GM23248 (cell line): ENCODE results near the gene PPP1R9B.

Source experiments
- EZH2 ChIP-seq: fragments of 200-600 bp; sonication (generic); IDR thresholded peaks from 2 replicates; pipeline ENCODE4 v1.6.1; 2018; ENCODE audit warnings: antibody characterized with exemption, mild to moderate bottlenecking; ENCODE audit not compliant: insufficient read depth, poor library complexity, severe bottlenecking
- EZH2phosphoT487 ChIP-seq: fragments of 200-600 bp; sonication (generic); IDR thresholded peaks from 2 replicates; pipeline ENCODE4 v1.6.1; 2018; ENCODE audit warnings: antibody characterized with exemption, moderate library complexity, mild to moderate bottlenecking, low read depth; ENCODE audit not compliant: insufficient read depth

GRCh38 chr17:50118076-50118827 lies 32.2 kb downstream of the PPP1R9B start:
- TF ChIP-seq EZH2 (no peak), EZH2phosphoT487 (no peak)
